Left lung (tissue), 10 donors: ENCODE data around the gene RFPL1. TPM values are rescaled to one million over a fixed set of nuclear protein-coding genes. Genes with fewer than 3 reads are reported as not detected.

Experiments
- ATAC-seq: fragments of 200-7000 bp; cut with Tn5 transposase; one replicate; pipeline ENCODE4 v1.9.1; 2020; ENCODE audit warnings: moderate library complexity
- DNase-seq, 4 donors: peaks; one replicate each; pipeline ENCODE4 v3.0.0-alpha.2; 2013 to 2020
- H3K27ac ChIP-seq, 2 donors: fragments of 200-600 bp; sonication (generic) in 1 of 2; one replicate each; pipeline versions ENCODE4 v1.5.0 to v1.8.0; 2020 to 2021
- H3K27me3 ChIP-seq, 2 donors: fragments of 200-600 bp; sonication (generic) in 1 of 2; one replicate each; pipeline versions ENCODE4 v1.5.0 to v1.8.0; 2020 to 2021
- H3K36me3 ChIP-seq, 2 donors: fragments of 200-600 bp; sonication (generic) in 1 of 2; one replicate each; pipeline versions ENCODE4 v1.5.0 to v1.8.0; 2020 to 2021
- H3K4me1 ChIP-seq, 2 donors: fragments of 200-600 bp; one replicate each; pipeline ENCODE4 v1.8.0; 2021
- H3K4me3 ChIP-seq, 2 donors: fragments of 200-600 bp; sonication (generic) in 1 of 2; one replicate each; pipeline versions ENCODE4 v1.5.0 to v1.8.0; 2020 to 2021; ENCODE audit warnings: mild to moderate bottlenecking in 1 of 2
- H3K9me3 ChIP-seq, 2 donors: fragments of 200-600 bp; sonication (generic) in 1 of 2; one replicate each; pipeline versions ENCODE4 v1.5.0 to v1.8.0; 2020 to 2021
- CTCF ChIP-seq, 2 donors: fragments of 200-600 bp; sonication (generic) in 1 of 2; IDR thresholded peaks; one replicate each; pipeline versions ENCODE4 v1.5.0 to v1.8.0; 2021; ENCODE audit warnings: antibody characterized with exemption in 2 of 2
- intact Hi-C, 2 donors: fragments of 100-400 bp; cut with DNase I; formaldehyde crosslinking; loops; one replicate each; pipeline versions ENCODE4 v1.11.2 to v1.14.2; 2022
- polyA plus RNA-seq, 6 donors: library from polyadenylated mRNA; unstranded; fragments of 120-200 nt; gene quantifications; one replicate each; pipeline ENCODE4 v1.2.1, GENCODE V29; 2013; ENCODE audit not compliant: insufficient read length in 6 of 6
- total RNA-seq, 2 donors: library from RNA; stranded (reverse); fragmentation: NEBNext Ultra II Directional; extraction: Animal tissue kit (Norgen Biotek cat#: 25700); gene quantifications; one replicate each; pipeline ENCODE4 v1.2.1, GENCODE V29; 2021
- donor health status: DM: no; HTN: yes; CAD: no.
- donor health status: DM: no; HTN: no; CAD: no.

Gene RFPL1
- total and polyA plus RNA-seq, 8 donors = 0.20 to 0.99 (median 0.47) TPM; not detected in 3

DNA sequence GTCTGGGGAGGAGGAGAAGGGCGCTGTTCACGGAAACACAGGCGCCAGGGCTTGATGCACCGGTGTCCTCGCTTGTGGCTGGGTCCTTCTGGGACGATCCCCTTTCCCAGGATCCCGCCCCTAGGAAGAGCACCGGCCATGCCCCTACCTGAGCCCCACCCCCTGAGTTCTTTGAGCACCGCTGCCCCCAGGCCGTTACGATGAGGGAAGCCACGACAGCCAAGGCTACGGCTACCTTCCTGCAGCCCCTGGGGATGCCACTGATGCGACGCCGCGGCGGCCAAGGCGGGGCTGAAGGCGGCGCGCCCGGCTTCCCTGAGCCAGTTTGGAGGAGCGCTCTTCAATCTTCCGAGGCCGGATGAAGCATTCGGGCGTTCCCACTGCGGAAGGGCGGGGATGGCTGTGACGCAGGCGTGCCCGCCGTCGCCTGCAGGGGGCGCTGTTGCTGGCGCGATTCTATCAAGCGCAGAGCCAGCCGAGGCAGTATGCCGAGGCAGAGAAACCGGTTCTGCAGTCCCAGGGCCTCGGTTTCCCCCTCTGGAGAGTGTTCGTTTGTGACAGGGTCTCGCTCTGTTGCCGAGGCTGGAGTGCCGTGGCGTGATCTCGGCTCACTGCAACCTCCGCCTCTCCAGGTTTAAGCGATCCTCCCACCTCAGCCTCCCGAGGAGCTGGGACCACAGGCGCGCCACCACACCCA, 31.9 kb downstream of the RFPL1 start:
- intact Hi-C loops = no loop called here
- H3K9me3 ChIP-seq = no peaks in the 10 kb centered on the region
- no peaks in the 10 kb centered on the region for H3K36me3 ChIP-seq
- peak; percentile 56 to 79 for TF ChIP-seq CTCF (IDR thresholded peaks at IDR 0.05)
- peaks cover 0 to 4% of the 10 kb centered on the region in 2 donors for H3K4me1 ChIP-seq
- H3K27ac ChIP-seq = no peak overlapping the region
- DNase-seq (peak in 3 of 4 donors; percentile 54 to 86 (median 64)), ATAC-seq (peak; percentile 93)
- peaks cover 0 to 38% of the 10 kb centered on the region in 2 donors for H3K27me3 ChIP-seq
- peak overlapping the region in 1 of 2 donors; percentile 25 for H3K4me3 ChIP-seq

DNA sequence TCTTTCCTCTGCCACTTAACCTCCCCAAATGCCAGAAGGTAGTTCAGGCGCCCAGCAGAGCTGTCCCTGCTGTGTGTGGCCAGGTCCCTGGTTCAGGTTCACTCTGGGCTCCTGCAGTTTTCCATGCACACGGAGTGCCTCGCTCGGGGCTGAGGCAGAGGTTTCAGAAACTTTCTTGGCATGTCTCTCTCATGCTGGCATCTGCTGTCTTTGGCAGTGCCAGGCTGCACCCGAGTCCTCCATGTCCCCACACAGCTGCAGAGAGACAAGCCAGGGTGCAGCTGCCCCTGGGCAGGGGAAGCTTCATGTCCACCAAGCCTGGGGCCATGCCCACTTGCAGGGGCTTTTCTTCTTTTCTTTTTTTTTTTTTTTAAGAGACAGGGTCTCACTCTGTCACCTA, 34.6 kb downstream of the RFPL1 start:
- no peak for ATAC-seq

DNA sequence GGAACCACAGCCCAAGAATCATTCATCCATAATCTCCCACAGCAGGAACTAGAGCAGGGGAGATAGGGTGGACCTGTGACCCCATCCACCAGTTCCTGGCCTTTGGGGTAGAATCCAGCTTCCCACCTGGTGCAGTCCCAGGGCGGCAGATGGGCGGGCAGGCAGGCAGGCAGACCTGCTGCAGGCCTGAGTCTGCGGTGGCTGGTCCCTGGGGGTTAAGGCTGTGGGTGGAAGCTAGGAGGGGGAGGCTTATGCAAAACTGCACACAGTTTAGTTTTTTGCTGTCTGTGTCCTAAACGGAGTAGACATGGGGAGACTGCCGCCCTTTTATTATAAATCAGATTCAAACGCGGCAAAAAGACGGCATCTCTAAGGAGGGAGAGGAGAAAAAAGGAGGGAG, 37.2 kb downstream of the RFPL1 start:
- TF ChIP-seq CTCF (IDR thresholded peaks at IDR 0.05) = no peak
- Histone ChIP-seq H3K4me1 (peaks cover under 1 to 8% of the 10 kb centered on the region in 2 donors), H3K27me3 (peaks cover 23 to 54% of the 10 kb centered on the region in 2 donors), H3K27ac (no peak overlapping the region), H3K4me3 (no peak overlapping the region), H3K36me3 (no peaks in the 10 kb centered on the region), H3K9me3 (no peaks in the 10 kb centered on the region)
- no peak for DNase-seq
- ATAC-seq = no peak
- intact Hi-C loops = no loop called here

More for the DNA sequence above, 34.6 kb downstream of the RFPL1 start:
- intact Hi-C loops = no loop called here
- Histone ChIP-seq H3K27ac (no peak overlapping the region), H3K4me3 (no peak overlapping the region), H3K27me3 (peaks cover 0 to 54% of the 10 kb centered on the region in 2 donors), H3K4me1 (peaks cover 0 to 4% of the 10 kb centered on the region in 2 donors), H3K9me3 (no peaks in the 10 kb centered on the region), H3K36me3 (no peaks in the 10 kb centered on the region)
- DNase-seq = no peak
- TF ChIP-seq CTCF (IDR thresholded peaks at IDR 0.05) = no peak

DNA sequence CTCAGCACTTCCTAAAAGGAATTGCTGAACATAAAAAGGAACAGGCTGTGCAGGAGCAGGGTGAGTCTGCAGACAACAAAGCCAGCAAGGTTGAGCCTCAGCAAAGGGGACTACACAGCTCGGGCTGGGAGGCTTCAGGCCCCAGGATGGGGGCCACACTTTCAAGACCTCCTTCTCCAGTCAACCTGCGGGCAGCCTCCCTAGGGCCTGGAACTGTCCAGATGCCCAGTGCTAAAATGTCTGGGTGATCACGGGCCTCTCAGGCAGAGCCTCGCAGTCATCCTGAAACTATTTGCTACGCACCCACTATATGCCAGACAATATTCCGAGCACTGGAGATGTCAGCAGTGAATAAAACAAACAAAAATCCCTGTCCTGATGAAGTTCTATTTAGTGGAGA, 37.7 kb downstream of the RFPL1 start:
- intact Hi-C loops = no loop called here
- DNase-seq = no peak
- no peak for ATAC-seq
- peaks cover 0 to 13% of the 10 kb centered on the region in 2 donors for H3K4me1 ChIP-seq
- no peaks in the 10 kb centered on the region for H3K9me3 ChIP-seq
- no peak overlapping the region for H3K27ac ChIP-seq
- peaks cover 29 to 54% of the 10 kb centered on the region in 2 donors for H3K27me3 ChIP-seq
- H3K36me3 ChIP-seq = no peaks in the 10 kb centered on the region
- no peak overlapping the region for H3K4me3 ChIP-seq
- TF ChIP-seq CTCF (IDR thresholded peaks at IDR 0.05) = no peak

- ATAC-seq = no peak
- TF ChIP-seq CTCF (IDR thresholded peaks at IDR 0.05) = no peak
- no peak overlapping the region for H3K4me3 ChIP-seq
- H3K27me3 ChIP-seq = peaks cover 41 to 68% of the 10 kb centered on the region in 2 donors
- H3K36me3 ChIP-seq = no peaks in the 10 kb centered on the region
- H3K27ac ChIP-seq = no peak overlapping the region
- intact Hi-C loops = no loop called here
- no peaks in the 10 kb centered on the region for H3K9me3 ChIP-seq
- peaks cover 0 to 19% of the 10 kb centered on the region in 2 donors for H3K4me1 ChIP-seq
- DNase-seq = no peak
Observed at GRCh38 chr22:29477723-29478318, 39.4 kb downstream of the RFPL1 start.
